ENCODE measurements around the gene IRGQ.
"Not testable (repeated sequence)": the region's sequence is repeated elsewhere in the genome, so short reads cannot be mapped to it uniquely, and the experiment has no call there.

The IRGQ gene

GRCh38 chr19:43551399-43552197 is 44.3 kb downstream of the IRGQ start:
- no peak for DNase-seq (ENCODE audit: low read depth, low spot score)

GRCh38 chr19:43548706-43549105 is 47.2 kb downstream of the IRGQ start:
- no peak for DNase-seq (ENCODE audit: low read depth, low spot score)
- Histone ChIP-seq H3K4me3 (ENCODE audit: insufficient read length, low read depth) (no peak overlapping the region), H3K9ac (ENCODE audit: insufficient read length, low read depth) (no peak overlapping the region), H3K36me3 (ENCODE audit: insufficient read depth, insufficient read length, low read length) (peaks cover 57% of the 10 kb centered on the region), H3K27me3 (ENCODE audit: insufficient read depth, insufficient read length) (no peaks in the 10 kb centered on the region), H3K9me3 (ENCODE audit: insufficient read depth, low read length) (no peaks in the 10 kb centered on the region), H3K4me1 (ENCODE audit: insufficient read depth, insufficient read length) (no peaks in the 10 kb centered on the region)
- no peak for TF ChIP-seq YY1 (IDR thresholded peaks at IDR 0.05; ENCODE audit: insufficient read depth, insufficient read length)
- TF ChIP-seq SUZ12 (IDR thresholded peaks at IDR 0.05; ENCODE audit: extremely low read depth, insufficient read depth, insufficient read length), result no peak
- no peak for TF ChIP-seq ZNF274 (IDR thresholded peaks at IDR 0.05; ENCODE audit: low read depth, low read length)

More at GRCh38 chr19:43551399-43552197, 44.3 kb downstream of the IRGQ start:
- Histone ChIP-seq H3K9me3 (ENCODE audit: insufficient read depth, low read length) (no peaks in the 10 kb centered on the region), H3K4me1 (ENCODE audit: insufficient read depth, insufficient read length) (no peaks in the 10 kb centered on the region), H3K27me3 (ENCODE audit: insufficient read depth, insufficient read length) (no peaks in the 10 kb centered on the region), H3K36me3 (ENCODE audit: insufficient read depth, insufficient read length, low read length) (peaks cover 51% of the 10 kb centered on the region), H3K4me3 (ENCODE audit: insufficient read length, low read depth) (no peak overlapping the region), H3K9ac (ENCODE audit: insufficient read length, low read depth) (no peak overlapping the region)
- TF ChIP-seq ZNF274 (IDR thresholded peaks at IDR 0.05; ENCODE audit: low read depth, low read length), result no peak
- TF ChIP-seq SUZ12 (IDR thresholded peaks at IDR 0.05; ENCODE audit: extremely low read depth, insufficient read depth, insufficient read length), result no peak
- no peak for TF ChIP-seq YY1 (IDR thresholded peaks at IDR 0.05; ENCODE audit: insufficient read depth, insufficient read length)

- H3K9ac ChIP-seq (ENCODE audit: insufficient read length, low read depth); H3K4me3 ChIP-seq (ENCODE audit: insufficient read length, low read depth); H3K4me1 ChIP-seq (ENCODE audit: insufficient read depth, insufficient read length); H3K9me3 ChIP-seq (ENCODE audit: insufficient read depth, low read length); H3K27me3 ChIP-seq (ENCODE audit: insufficient read depth, insufficient read length); DNase-seq (ENCODE audit: low read depth, low spot score): not testable (repeated sequence)
- H3K36me3 ChIP-seq (ENCODE audit: insufficient read depth, insufficient read length, low read length), result peaks cover 56% of the 10 kb centered on the region
Observed at GRCh38 chr19:43547926-43548325, 48.0 kb downstream of the IRGQ start.

GRCh38 chr19:43546581-43546980 is 49.4 kb downstream of the IRGQ start:
- Histone ChIP-seq H3K27me3 (ENCODE audit: insufficient read depth, insufficient read length) (no peaks in the 10 kb centered on the region), H3K9me3 (ENCODE audit: insufficient read depth, low read length) (no peaks in the 10 kb centered on the region), H3K9ac (ENCODE audit: insufficient read length, low read depth) (no peak overlapping the region), H3K4me3 (ENCODE audit: insufficient read length, low read depth) (no peak overlapping the region), H3K36me3 (ENCODE audit: insufficient read depth, insufficient read length, low read length) (peaks cover 54% of the 10 kb centered on the region), H3K4me1 (ENCODE audit: insufficient read depth, insufficient read length) (no peaks in the 10 kb centered on the region)
- TF ChIP-seq SUZ12 (IDR thresholded peaks at IDR 0.05; ENCODE audit: extremely low read depth, insufficient read depth, insufficient read length) (no peak), YY1 (IDR thresholded peaks at IDR 0.05; ENCODE audit: insufficient read depth, insufficient read length) (no peak), ZNF274 (IDR thresholded peaks at IDR 0.05; ENCODE audit: low read depth, low read length) (no peak)
- no peak for DNase-seq (ENCODE audit: low read depth, low spot score)

GRCh38 chr19:43545981-43546380 is 50.0 kb downstream of the IRGQ start:
- Histone ChIP-seq H3K9me3 (ENCODE audit: insufficient read depth, low read length) (no peaks in the 10 kb centered on the region), H3K4me3 (ENCODE audit: insufficient read length, low read depth) (no peak overlapping the region), H3K36me3 (ENCODE audit: insufficient read depth, insufficient read length, low read length) (peaks cover 49% of the 10 kb centered on the region), H3K27me3 (ENCODE audit: insufficient read depth, insufficient read length) (no peaks in the 10 kb centered on the region), H3K9ac (ENCODE audit: insufficient read length, low read depth) (no peak overlapping the region), H3K4me1 (ENCODE audit: insufficient read depth, insufficient read length) (no peaks in the 10 kb centered on the region)
- no peak for TF ChIP-seq ZNF274 (IDR thresholded peaks at IDR 0.05; ENCODE audit: low read depth, low read length)
- no peak for TF ChIP-seq YY1 (IDR thresholded peaks at IDR 0.05; ENCODE audit: insufficient read depth, insufficient read length)
- DNase-seq (ENCODE audit: low read depth, low spot score), result no peak

- no peak for TF ChIP-seq ZNF274 (IDR thresholded peaks at IDR 0.05; ENCODE audit: low read depth, low read length)
- TF ChIP-seq SUZ12 (IDR thresholded peaks at IDR 0.05; ENCODE audit: extremely low read depth, insufficient read depth, insufficient read length), result no peak
- TF ChIP-seq YY1 (IDR thresholded peaks at IDR 0.05; ENCODE audit: insufficient read depth, insufficient read length), result no peak
- Histone ChIP-seq H3K9me3 (ENCODE audit: insufficient read depth, low read length) (no peaks in the 10 kb centered on the region), H3K4me1 (ENCODE audit: insufficient read depth, insufficient read length) (no peaks in the 10 kb centered on the region), H3K4me3 (ENCODE audit: insufficient read length, low read depth) (no peak overlapping the region), H3K27me3 (ENCODE audit: insufficient read depth, insufficient read length) (no peaks in the 10 kb centered on the region), H3K36me3 (ENCODE audit: insufficient read depth, insufficient read length, low read length) (peaks cover 45% of the 10 kb centered on the region), H3K9ac (ENCODE audit: insufficient read length, low read depth) (no peak overlapping the region)
- DNase-seq (ENCODE audit: low read depth, low spot score), result no peak
Observed at GRCh38 chr19:43545276-43545675, 50.7 kb downstream of the IRGQ start.

GRCh38 chr19:43544077-43544476 is 51.9 kb downstream of the IRGQ start:
- Histone ChIP-seq H3K4me1 (ENCODE audit: insufficient read depth, insufficient read length) (no peaks in the 10 kb centered on the region), H3K27me3 (ENCODE audit: insufficient read depth, insufficient read length) (no peaks in the 10 kb centered on the region), H3K36me3 (ENCODE audit: insufficient read depth, insufficient read length, low read length) (peaks cover 46% of the 10 kb centered on the region), H3K9me3 (ENCODE audit: insufficient read depth, low read length) (peaks cover 3% of the 10 kb centered on the region; the same call in 1 of the 2 replicates), H3K4me3 (ENCODE audit: insufficient read length, low read depth) (no peak overlapping the region), H3K9ac (ENCODE audit: insufficient read length, low read depth) (no peak overlapping the region)
- DNase-seq (ENCODE audit: low read depth, low spot score), result no peak
- TF ChIP-seq YY1 (IDR thresholded peaks at IDR 0.05; ENCODE audit: insufficient read depth, insufficient read length) (no peak), ZNF274 (IDR thresholded peaks at IDR 0.05; ENCODE audit: low read depth, low read length) (no peak), SUZ12 (IDR thresholded peaks at IDR 0.05; ENCODE audit: extremely low read depth, insufficient read depth, insufficient read length) (no peak)

Measured in NT2/D1 (cell line).